Measurements from ENCODE around the gene PARVB.

DNA sequence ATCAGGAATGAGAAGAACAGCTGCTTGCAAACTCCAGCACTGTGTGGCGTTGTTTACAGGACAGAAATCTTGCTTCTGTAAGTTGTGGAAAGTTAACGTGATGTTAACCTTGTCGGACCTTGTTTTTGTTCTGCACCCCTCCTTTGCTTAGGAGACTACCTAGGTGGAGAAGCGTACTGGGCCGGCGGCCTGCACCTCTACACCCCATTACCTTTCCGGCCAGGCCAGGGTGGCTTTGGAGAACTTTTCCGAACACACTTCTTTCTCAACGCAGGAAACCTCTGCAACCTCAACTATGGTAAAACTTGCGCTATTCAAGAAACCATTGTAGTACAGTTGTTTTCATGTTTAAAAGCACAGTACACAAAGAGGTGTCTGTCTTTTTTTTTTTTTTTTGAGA is 35.1 kb upstream of the PARVB start:
- TF ChIP-seq, protein P1, sequence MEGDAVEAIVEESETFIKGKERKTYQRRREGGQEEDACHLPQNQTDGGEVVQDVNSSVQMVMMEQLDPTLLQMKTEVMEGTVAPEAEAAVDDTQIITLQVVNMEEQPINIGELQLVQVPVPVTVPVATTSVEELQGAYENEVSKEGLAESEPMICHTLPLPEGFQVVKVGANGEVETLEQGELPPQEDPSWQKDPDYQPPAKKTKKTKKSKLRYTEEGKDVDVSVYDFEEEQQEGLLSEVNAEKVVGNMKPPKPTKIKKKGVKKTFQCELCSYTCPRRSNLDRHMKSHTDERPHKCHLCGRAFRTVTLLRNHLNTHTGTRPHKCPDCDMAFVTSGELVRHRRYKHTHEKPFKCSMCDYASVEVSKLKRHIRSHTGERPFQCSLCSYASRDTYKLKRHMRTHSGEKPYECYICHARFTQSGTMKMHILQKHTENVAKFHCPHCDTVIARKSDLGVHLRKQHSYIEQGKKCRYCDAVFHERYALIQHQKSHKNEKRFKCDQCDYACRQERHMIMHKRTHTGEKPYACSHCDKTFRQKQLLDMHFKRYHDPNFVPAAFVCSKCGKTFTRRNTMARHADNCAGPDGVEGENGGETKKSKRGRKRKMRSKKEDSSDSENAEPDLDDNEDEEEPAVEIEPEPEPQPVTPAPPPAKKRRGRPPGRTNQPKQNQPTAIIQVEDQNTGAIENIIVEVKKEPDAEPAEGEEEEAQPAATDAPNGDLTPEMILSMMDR (IDR thresholded peaks at IDR 0.05; ENCODE audit: low read length) = no peak
- TF ChIP-seq EZH2 (IDR thresholded peaks at IDR 0.05; ENCODE audit: borderline replicate concordance, low read length) = no peak

Measured in OCI-LY1 (cell line).